Spleen (tissue), 7 donors: ENCODE data around the gene SUPT6H.

Experiments used
- POLR2A ChIP-seq, 3 donors: fragments of 450-650 bp; IDR thresholded peaks; one replicate each; pipeline ENCODE4 v1.5.1; 2017; ENCODE audit warnings: antibody characterized with exemption in 3 of 3, mild to moderate bottlenecking in 1 of 3
- POLR2AphosphoS5 ChIP-seq, 3 donors: sonication (generic); formaldehyde crosslinking; IDR thresholded peaks; one replicate each; pipeline ENCODE4 v1.5.1; 2017; ENCODE audit warnings: antibody characterized with exemption in 3 of 3
- TF ChIP-seq, protein P1 (sequence below), 11 experiments: fragments of 200-600 bp in 7 of 11; fragments of 450-650 bp in 4 of 11; sonication (generic) in 4 of 11; IDR thresholded peaks in 8 of 11; conservative IDR thresholded peaks in 3 of 11; 1 replicate in 7 of 11; 2 replicates in 4 of 11; pipeline versions ENCODE4 v1.4.0 to v1.8.0; 2016 to 2021; ENCODE audit warnings: antibody characterized with exemption in 11 of 11, inconsistent platforms in 4 of 11, mild to moderate bottlenecking in 1 of 11
- donor health status: DM: no; HTN: no; CAD: no; lungs with moderate emphysema.
- donor health status: DM: no; HTN: no; CAD: no.
- donor health status: DM: no; HTN: no; CAD: no.

DNA sequence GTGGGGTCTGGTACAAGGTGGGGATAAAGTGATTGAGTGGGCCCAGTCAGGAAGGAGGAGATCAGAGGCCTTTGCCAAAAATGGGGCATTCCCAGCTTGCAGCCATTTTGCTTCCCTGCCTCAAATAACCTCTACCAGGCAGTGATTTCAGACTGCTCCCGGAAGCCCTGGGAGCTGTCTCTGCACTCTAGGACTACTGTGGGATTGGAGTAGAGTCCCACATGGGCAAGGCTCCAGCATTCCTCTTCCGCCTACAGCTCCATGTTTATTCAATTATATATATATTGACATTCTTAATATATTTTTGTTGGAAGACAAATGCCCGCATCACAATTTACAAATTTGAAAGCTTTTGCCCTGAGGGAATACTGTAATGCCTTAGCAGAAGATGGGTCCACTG, 13.5 kb downstream of the SUPT6H start:
- TF ChIP-seq, protein P1, sequence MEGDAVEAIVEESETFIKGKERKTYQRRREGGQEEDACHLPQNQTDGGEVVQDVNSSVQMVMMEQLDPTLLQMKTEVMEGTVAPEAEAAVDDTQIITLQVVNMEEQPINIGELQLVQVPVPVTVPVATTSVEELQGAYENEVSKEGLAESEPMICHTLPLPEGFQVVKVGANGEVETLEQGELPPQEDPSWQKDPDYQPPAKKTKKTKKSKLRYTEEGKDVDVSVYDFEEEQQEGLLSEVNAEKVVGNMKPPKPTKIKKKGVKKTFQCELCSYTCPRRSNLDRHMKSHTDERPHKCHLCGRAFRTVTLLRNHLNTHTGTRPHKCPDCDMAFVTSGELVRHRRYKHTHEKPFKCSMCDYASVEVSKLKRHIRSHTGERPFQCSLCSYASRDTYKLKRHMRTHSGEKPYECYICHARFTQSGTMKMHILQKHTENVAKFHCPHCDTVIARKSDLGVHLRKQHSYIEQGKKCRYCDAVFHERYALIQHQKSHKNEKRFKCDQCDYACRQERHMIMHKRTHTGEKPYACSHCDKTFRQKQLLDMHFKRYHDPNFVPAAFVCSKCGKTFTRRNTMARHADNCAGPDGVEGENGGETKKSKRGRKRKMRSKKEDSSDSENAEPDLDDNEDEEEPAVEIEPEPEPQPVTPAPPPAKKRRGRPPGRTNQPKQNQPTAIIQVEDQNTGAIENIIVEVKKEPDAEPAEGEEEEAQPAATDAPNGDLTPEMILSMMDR (IDR thresholded peaks at IDR 0.05 in 8 of 11, conservative IDR thresholded peaks at IDR 0.05 in 3 of 11): no peak
- no peak for TF ChIP-seq POLR2A (IDR thresholded peaks at IDR 0.05)
- no peak for TF ChIP-seq POLR2AphosphoS5 (IDR thresholded peaks at IDR 0.05)
